AG04450 (cell line): ENCODE data around the gene SLC7A7. TPM values are rescaled to one million over a fixed set of nuclear protein-coding genes. Genes with fewer than 3 reads are reported as not detected.
"Not testable (repeated sequence)": the region's sequence is repeated elsewhere in the genome, so short reads cannot be mapped to it uniquely, and the experiment has no call there.

ENCODE experiments used
- CTCF ChIA-PET: fragments of 300-600, 350-600 bp; formaldehyde crosslinking; extraction: SDS; loops from one replicate; lab custom pipeline; 2022; ENCODE audit warnings: antibody characterized with exemption, inconsistent platforms; lab: Charles Lee
- POLR2A ChIA-PET: fragments of 350-600 bp; formaldehyde crosslinking; extraction: SDS; loops from one replicate; lab custom pipeline; 2021; ENCODE audit warnings: antibody characterized with exemption, inconsistent platforms; lab: Yijun Ruan, JAX
- DNase-seq: peaks from one replicate; pipeline ENCODE4 v3.0.0-alpha.2; 2011; ENCODE audit warnings: low read depth, low spot score
- H3K27ac ChIP-seq: one replicate; pipeline ENCODE4 v1.5.1; 2012; ENCODE audit warnings: low read depth, low read length, control low read depth
- H3K27me3 ChIP-seq: one replicate; pipeline ENCODE4 v1.6.0; 2012; ENCODE audit warnings: low read length; ENCODE audit not compliant: control insufficient read depth, insufficient read depth
- H3K4me3 ChIP-seq: 2 replicates; pipeline ENCODE4 v1.5.1; 2011; ENCODE audit warnings: mild to moderate bottlenecking, low read depth, low read length, control low read depth
- H3K9me3 ChIP-seq: 2 replicates; pipeline ENCODE4 v1.5.1; 2012; ENCODE audit warnings: low read length; ENCODE audit not compliant: control insufficient read depth, insufficient read depth
- CTCF ChIP-seq: IDR thresholded peaks from 2 replicates; pipeline ENCODE4 v1.5.1; 2011; ENCODE audit warnings: low read depth, low read length, control low read depth, inconsistent platforms
- polyA minus RNA-seq: library from RNA; depleted of rRNA, polyadenylated mRNA; stranded (reverse); fragments of >200 nt; gene quantifications from 2 replicates; pipeline ENCODE4 v1.2.3, GENCODE V29; 2011; rRNA and poly(A)+ RNA removed
- polyA plus RNA-seq: library from polyadenylated mRNA; depleted of rRNA; stranded (reverse); fragments of >200 nt; gene quantifications from 2 replicates; pipeline ENCODE4 v1.2.3, GENCODE V29; 2011; rRNA removed

SLC7A7 gene
- polyA plus RNA-seq (7.5 and 7.7 TPM in 2 replicates), polyA minus RNA-seq (6.8 and 9.1 TPM in 2 replicates)

- TF ChIP-seq CTCF: no peak
- Histone ChIP-seq H3K27ac (no peak within 1 kb of the TSS), H3K9me3 (no peaks in the 10 kb centered on the region), H3K4me3 (no peak within 1 kb of the TSS), H3K27me3 (no peaks in the 10 kb centered on the region)
- DNase-seq: no peak
- ChIA-PET POLR2A (no interaction called here), CTCF (interaction anchor here (1.1 kb wide), 1 partner anchor 245 kb away, joined by 3 read pairs; no protein-coding TSS in a partner anchor)
Observed at GRCh38 chr14:22814941-22815713, at the start of gene SLC7A7. TSS of gene SLC7A7 (minus strand) at chr14:22815435. CDS start at chr14:22813398, 2,037 bp downstream.

- ChIA-PET POLR2A (no interaction called here), CTCF (interaction anchor here (1.5 to 3.7 kb wide), 3 partner anchors 10 to 308 kb away, joined by 4 to 30 read pairs (median 9); no protein-coding TSS in a partner anchor)
- TF ChIP-seq CTCF: no peak
- Histone ChIP-seq H3K9me3 (peaks cover 4% of the 10 kb centered on the region; the same call in 1 of the 2 replicates), H3K4me3 (no peak overlapping the region), H3K27me3 (no peaks in the 10 kb centered on the region), H3K27ac (no peak overlapping the region)
- no peak for DNase-seq
Observed at GRCh38 chr14:22864979-22865378, 49.7 kb upstream of the SLC7A7 start.

GRCh38 chr14:22861651-22862050, 46.4 kb upstream of the SLC7A7 start:
- Histone ChIP-seq H3K27me3 (no peaks in the 10 kb centered on the region), H3K27ac (no peak overlapping the region), H3K9me3 (peaks cover 7% of the 10 kb centered on the region), H3K4me3 (no peak overlapping the region)
- ChIA-PET POLR2A (interaction anchor here (2.0 kb wide), 1 partner anchor 11 kb away, joined by 4 read pairs; no protein-coding TSS in a partner anchor), CTCF (interaction anchor here (3.7 to 6.1 kb wide), 2 partner anchors 8 to 11 kb away, joined by 30 to 51 read pairs; partner anchors contain the start of gene LRP10)
- TF ChIP-seq CTCF: no peak
- no peak for DNase-seq

- CTCF ChIA-PET: interaction anchor here (0.6 to 6.1 kb wide), 8 partner anchors 9 to 303 kb away, joined by 3 to 51 read pairs (median 4); partner anchors contain the start of gene LRP10
Observed at GRCh38 chr14:22860377-22860776, 45.1 kb upstream of the SLC7A7 start.

GRCh38 chr14:22856428-22856827, 41.2 kb upstream of the SLC7A7 start:
- POLR2A ChIA-PET: no interaction called here
- peaks cover 3% of the 10 kb centered on the region for H3K9me3 ChIP-seq
- no peak overlapping the region for H3K27ac ChIP-seq
- TF ChIP-seq CTCF: no peak
- no peak for DNase-seq
- H3K4me3 ChIP-seq: no peak overlapping the region
- H3K27me3 ChIP-seq: no peaks in the 10 kb centered on the region
- CTCF ChIA-PET: interaction anchor here (1.0 to 8.5 kb wide), 3 partner anchors 35 to 300 kb away, joined by 3 to 217 read pairs (median 94); no protein-coding TSS in a partner anchor

More at GRCh38 chr14:22860377-22860776, 45.1 kb upstream of the SLC7A7 start:
- not testable (repeated sequence) for H3K9me3 ChIP-seq, H3K27ac ChIP-seq, H3K4me3 ChIP-seq, H3K27me3 ChIP-seq, DNase-seq
- POLR2A ChIA-PET: interaction anchor here (1.0 to 2.0 kb wide), 2 partner anchors 9 to 11 kb away, joined by 4 to 10 read pairs; partner anchors contain the start of gene LRP10
